ENCODE results near the gene NRP2. TPM values are rescaled to one million over a fixed set of nuclear protein-coding genes. Genes with fewer than 3 reads are reported as not detected.

NRP2 gene
- total and polyA plus RNA-seq, 4 donors = 3.8 to 17.7 (median 12.2) TPM

DNA sequence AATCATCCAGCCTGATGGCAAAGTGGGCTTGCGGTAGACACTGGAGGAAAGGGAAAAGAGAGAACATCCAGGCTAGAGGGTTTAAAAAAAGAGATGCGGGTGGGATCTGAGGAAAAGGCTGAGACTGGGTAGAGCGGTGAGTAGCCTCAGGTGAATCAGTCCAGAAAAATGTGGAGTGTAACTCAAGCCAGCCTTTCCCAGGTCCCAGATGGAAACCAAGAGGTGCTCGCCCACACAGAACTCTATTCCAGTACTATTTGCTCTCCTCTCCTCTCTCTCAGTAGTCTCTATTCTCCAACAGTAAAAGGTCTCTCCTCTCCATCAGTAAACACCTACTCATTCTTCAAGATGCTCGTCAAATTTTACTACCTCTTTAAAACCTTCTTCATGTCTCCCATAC is 38.3 kb upstream of the NRP2 start:
- Histone ChIP-seq H3K4me3 (ENCODE audit: low read depth in 1 of 3, low read length in 3 of 3) (no peak overlapping the region), H3K4me1 (ENCODE audit: control insufficient read depth in 4 of 4, insufficient read depth in 4 of 4, low read length in 3 of 4) (peaks cover 0 to 4% (median 1%) of the 10 kb centered on the region in 4 donors), H3K9me3 (ENCODE audit: control insufficient read depth in 4 of 4, low read length in 3 of 4) (peaks cover 0 to 2% (median under 1%) of the 10 kb centered on the region in 4 donors), H3K9ac (ENCODE audit: low read depth in 1 of 2, low read length in 2 of 2) (no peak overlapping the region), H3K36me3 (ENCODE audit: control insufficient read depth in 4 of 4, insufficient read depth in 3 of 4, low read depth in 1 of 4, low read length in 3 of 4) (no peaks in the 10 kb centered on the region), H3K27ac (ENCODE audit: low read depth in 1 of 2, low read length in 2 of 2) (no peak overlapping the region), H3K27me3 (ENCODE audit: control insufficient read depth in 4 of 4, insufficient read depth in 4 of 4, low read length in 3 of 4) (no peaks in the 10 kb centered on the region)
- DNase-seq (ENCODE audit: low spot score) = no peak
- WGBS = 92% methylated on average over 5 of the region's 5 CpGs
- no peak for TF ChIP-seq YY1 (IDR thresholded peaks at IDR 0.05)
- TF ChIP-seq, protein P1, sequence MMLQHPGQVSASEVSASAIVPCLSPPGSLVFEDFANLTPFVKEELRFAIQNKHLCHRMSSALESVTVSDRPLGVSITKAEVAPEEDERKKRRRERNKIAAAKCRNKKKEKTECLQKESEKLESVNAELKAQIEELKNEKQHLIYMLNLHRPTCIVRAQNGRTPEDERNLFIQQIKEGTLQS (IDR thresholded peaks at IDR 0.05) = no peak
- TF ChIP-seq EGR1 (IDR thresholded peaks at IDR 0.05; ENCODE audit: low read depth in 2 of 2) = no peak
- no peak for TF ChIP-seq JUND (IDR thresholded peaks at IDR 0.05)
- no peak for TF ChIP-seq RAD21 (IDR thresholded peaks at IDR 0.05)
- no peak for TF ChIP-seq HNF4A (conservative IDR thresholded peaks at IDR 0.05)
- TF ChIP-seq CTCF (IDR thresholded peaks at IDR 0.05; ENCODE audit: low read depth, low read length, missing input control) = no peak
- TF ChIP-seq, protein P2, sequence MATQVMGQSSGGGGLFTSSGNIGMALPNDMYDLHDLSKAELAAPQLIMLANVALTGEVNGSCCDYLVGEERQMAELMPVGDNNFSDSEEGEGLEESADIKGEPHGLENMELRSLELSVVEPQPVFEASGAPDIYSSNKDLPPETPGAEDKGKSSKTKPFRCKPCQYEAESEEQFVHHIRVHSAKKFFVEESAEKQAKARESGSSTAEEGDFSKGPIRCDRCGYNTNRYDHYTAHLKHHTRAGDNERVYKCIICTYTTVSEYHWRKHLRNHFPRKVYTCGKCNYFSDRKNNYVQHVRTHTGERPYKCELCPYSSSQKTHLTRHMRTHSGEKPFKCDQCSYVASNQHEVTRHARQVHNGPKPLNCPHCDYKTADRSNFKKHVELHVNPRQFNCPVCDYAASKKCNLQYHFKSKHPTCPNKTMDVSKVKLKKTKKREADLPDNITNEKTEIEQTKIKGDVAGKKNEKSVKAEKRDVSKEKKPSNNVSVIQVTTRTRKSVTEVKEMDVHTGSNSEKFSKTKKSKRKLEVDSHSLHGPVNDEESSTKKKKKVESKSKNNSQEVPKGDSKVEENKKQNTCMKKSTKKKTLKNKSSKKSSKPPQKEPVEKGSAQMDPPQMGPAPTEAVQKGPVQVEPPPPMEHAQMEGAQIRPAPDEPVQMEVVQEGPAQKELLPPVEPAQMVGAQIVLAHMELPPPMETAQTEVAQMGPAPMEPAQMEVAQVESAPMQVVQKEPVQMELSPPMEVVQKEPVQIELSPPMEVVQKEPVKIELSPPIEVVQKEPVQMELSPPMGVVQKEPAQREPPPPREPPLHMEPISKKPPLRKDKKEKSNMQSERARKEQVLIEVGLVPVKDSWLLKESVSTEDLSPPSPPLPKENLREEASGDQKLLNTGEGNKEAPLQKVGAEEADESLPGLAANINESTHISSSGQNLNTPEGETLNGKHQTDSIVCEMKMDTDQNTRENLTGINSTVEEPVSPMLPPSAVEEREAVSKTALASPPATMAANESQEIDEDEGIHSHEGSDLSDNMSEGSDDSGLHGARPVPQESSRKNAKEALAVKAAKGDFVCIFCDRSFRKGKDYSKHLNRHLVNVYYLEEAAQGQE (IDR thresholded peaks at IDR 0.05) = no peak
- no peak for TF ChIP-seq SP1 (IDR thresholded peaks at IDR 0.05)
- no peak for TF ChIP-seq TAF1 (conservative IDR thresholded peaks at IDR 0.05)
- TF ChIP-seq HNF4G (IDR thresholded peaks at IDR 0.05) = no peak
- no peak for TF ChIP-seq NR2F2 (IDR thresholded peaks at IDR 0.05)
- TF ChIP-seq GABPA (IDR thresholded peaks at IDR 0.05 in 1 of 2, conservative IDR thresholded peaks at IDR 0.05 in 1 of 2) = no peak
- no peak for TF ChIP-seq ZBTB33 (IDR thresholded peaks at IDR 0.05)
- no peak for TF ChIP-seq FOXA1 (IDR thresholded peaks at IDR 0.05)
- TF ChIP-seq RXRA (IDR thresholded peaks at IDR 0.05) = no peak
- no peak for TF ChIP-seq FOXA2 (IDR thresholded peaks at IDR 0.05)
- TF ChIP-seq, protein P3, sequence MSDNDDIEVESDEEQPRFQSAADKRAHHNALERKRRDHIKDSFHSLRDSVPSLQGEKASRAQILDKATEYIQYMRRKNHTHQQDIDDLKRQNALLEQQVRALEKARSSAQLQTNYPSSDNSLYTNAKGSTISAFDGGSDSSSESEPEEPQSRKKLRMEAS (IDR thresholded peaks at IDR 0.05) = no peak
